Measurements from ENCODE around the gene ATF5.

ATF5 gene

GRCh38 chr19:49894879-49895565 lies 34.0 kb upstream of the ATF5 start:
- H3K4me3 ChIP-seq (ENCODE audit: low read length) = peak overlapping the region; percentile 90

DNA sequence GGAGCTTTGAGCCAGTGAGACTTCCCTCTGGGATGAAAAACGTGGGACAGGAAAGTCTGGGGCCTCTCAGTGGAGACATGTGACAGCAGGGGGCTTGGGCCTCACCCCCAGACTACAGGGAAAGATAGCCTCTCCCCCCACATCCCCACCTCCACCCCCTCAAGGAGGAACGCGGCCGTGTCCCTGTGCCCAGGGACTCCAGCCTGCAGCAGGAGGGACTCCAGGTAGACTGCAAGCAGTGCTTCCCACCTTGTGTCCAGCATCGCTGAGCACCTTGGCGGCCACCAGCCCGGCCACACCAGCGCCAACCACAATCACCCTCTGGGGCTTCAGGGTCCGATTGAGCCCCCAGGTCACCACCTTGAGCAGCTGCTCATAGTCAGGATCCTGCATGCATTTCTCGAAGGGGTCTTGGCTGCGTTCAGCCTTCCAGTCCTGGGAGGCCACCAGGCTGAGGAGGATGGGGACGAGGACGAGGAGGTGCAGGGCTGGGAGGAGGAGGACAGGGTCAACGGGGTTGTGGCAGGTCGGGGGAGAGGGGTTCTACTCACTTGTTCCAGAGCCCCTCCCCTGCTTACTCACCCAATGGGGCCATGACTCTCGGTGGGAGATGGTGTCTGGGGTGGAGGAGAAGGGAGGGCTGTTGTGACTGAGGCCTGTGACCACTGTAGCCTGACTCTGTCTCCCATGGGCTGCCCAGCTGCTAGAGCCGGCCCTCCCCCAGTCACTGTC lies 33.3 kb upstream of the ATF5 start:
- no peaks in the 10 kb centered on the region for H3K27me3 ChIP-seq (ENCODE audit: low read depth, low read length)
- peaks cover 44% of the 10 kb centered on the region for H3K79me2 ChIP-seq (ENCODE audit: low read length)
- H3K4me1 ChIP-seq (ENCODE audit: low read length) = peaks cover 77% of the 10 kb centered on the region
- H3K4me2 ChIP-seq (ENCODE audit: low read length) = peak overlapping the region; percentile 100
- TF ChIP-seq, protein P1, sequence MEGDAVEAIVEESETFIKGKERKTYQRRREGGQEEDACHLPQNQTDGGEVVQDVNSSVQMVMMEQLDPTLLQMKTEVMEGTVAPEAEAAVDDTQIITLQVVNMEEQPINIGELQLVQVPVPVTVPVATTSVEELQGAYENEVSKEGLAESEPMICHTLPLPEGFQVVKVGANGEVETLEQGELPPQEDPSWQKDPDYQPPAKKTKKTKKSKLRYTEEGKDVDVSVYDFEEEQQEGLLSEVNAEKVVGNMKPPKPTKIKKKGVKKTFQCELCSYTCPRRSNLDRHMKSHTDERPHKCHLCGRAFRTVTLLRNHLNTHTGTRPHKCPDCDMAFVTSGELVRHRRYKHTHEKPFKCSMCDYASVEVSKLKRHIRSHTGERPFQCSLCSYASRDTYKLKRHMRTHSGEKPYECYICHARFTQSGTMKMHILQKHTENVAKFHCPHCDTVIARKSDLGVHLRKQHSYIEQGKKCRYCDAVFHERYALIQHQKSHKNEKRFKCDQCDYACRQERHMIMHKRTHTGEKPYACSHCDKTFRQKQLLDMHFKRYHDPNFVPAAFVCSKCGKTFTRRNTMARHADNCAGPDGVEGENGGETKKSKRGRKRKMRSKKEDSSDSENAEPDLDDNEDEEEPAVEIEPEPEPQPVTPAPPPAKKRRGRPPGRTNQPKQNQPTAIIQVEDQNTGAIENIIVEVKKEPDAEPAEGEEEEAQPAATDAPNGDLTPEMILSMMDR (IDR thresholded peaks at IDR 0.05; ENCODE audit: low read depth, low read length) = no peak
- TF ChIP-seq EZH2phosphoT487 (IDR thresholded peaks at IDR 0.05; ENCODE audit: low read depth) = no peak
- no peak overlapping the region for H2AFZ ChIP-seq (ENCODE audit: low read depth, low read length)
- H3K4me3 ChIP-seq (ENCODE audit: low read length) = peak overlapping the region; percentile 90
- peaks cover 52% of the 10 kb centered on the region for H3K36me3 ChIP-seq (replicated peaks; ENCODE audit: low read depth, low read length)
- H4K20me1 ChIP-seq (ENCODE audit: insufficient read depth, low read length) = peaks cover 23% of the 10 kb centered on the region
- H3K9ac ChIP-seq (ENCODE audit: low read length) = peak overlapping the region; percentile 99
- H3K27ac ChIP-seq (ENCODE audit: low read length) = peak overlapping the region; percentile 87
- H3K9me3 ChIP-seq (ENCODE audit: insufficient read depth, low read length) = no peaks in the 10 kb centered on the region

More at GRCh38 chr19:49894879-49895565, 34.0 kb upstream of the ATF5 start:
- Histone ChIP-seq H3K27ac (ENCODE audit: low read length) (peak overlapping the region; percentile 87), H3K4me1 (ENCODE audit: low read length) (peaks cover 73% of the 10 kb centered on the region), H3K9me3 (ENCODE audit: insufficient read depth, low read length) (no peaks in the 10 kb centered on the region), H3K27me3 (ENCODE audit: low read depth, low read length) (no peaks in the 10 kb centered on the region), H3K36me3 (replicated peaks; ENCODE audit: low read depth, low read length) (peaks cover 56% of the 10 kb centered on the region), H3K9ac (ENCODE audit: low read length) (peak overlapping the region; percentile 99), H4K20me1 (ENCODE audit: insufficient read depth, low read length) (peaks cover 27% of the 10 kb centered on the region), H3K79me2 (ENCODE audit: low read length) (peaks cover 44% of the 10 kb centered on the region), H3K4me2 (ENCODE audit: low read length) (peak overlapping the region; percentile 100), H2AFZ (ENCODE audit: low read depth, low read length) (no peak overlapping the region)
- TF ChIP-seq EZH2phosphoT487 (IDR thresholded peaks at IDR 0.05; ENCODE audit: low read depth) = no peak
- TF ChIP-seq, protein P1 (IDR thresholded peaks at IDR 0.05; ENCODE audit: low read depth, low read length) = no peak

DNA sequence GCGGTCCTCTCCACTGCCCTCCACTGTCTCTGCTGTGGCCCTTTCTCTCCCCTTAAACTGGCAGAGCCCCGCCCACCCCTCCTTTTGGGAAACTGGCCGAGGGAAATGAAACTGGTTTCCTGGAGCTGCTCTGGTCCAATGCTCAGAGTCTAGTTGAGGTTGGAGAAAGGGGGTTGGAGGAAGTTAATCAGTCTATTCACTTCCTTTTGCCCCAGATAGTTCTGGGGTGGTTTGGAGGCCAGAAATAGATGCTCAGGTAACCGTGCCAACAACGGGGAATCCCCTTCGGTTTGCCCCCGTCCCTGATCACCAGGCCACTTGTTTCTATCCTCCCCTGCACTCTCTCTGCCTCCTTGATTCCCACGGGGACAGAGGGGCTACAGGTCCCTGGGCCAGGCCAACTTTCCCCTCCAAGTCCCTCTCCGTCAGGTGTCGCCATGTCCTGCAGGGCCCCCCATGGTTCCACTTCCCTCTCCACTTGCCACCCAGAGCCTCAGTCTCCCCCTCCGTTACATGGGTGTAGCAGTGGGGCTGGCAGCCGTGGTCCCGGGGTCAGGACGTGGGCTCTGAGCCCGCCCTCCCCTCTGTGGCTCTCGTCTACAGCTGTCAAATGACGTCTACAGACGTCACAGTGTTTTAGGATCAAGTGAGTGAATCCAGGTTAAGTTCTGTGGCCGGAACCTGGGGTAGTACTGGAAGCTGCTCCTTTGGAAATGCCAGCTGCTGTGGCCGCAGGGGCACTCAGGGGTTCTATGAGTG lies 32.0 kb upstream of the ATF5 start, which contains the start of gene IL4I1:
Gene IL4I1, minus strand, starts transcription at position 25 of the 759 bp plus-strand sequence. CDS start 727 bp downstream, outside the sequence.
- H3K9me3 ChIP-seq (ENCODE audit: insufficient read depth, low read length) = no peaks in the 10 kb centered on the region
- peak within 1 kb of the TSS; percentile 100 for H3K4me2 ChIP-seq (ENCODE audit: low read length)
- H3K27me3 ChIP-seq (ENCODE audit: low read depth, low read length) = no peaks in the 10 kb centered on the region
- peak within 1 kb of the TSS; percentile 99 for H3K9ac ChIP-seq (ENCODE audit: low read length)
- H3K27ac ChIP-seq (ENCODE audit: low read length) = peak within 1 kb of the TSS; percentile 87
- no peak within 1 kb of the TSS for H2AFZ ChIP-seq (ENCODE audit: low read depth, low read length)
- H3K4me1 ChIP-seq (ENCODE audit: low read length) = peaks cover 80% of the 10 kb centered on the region
- H3K36me3 ChIP-seq (replicated peaks; ENCODE audit: low read depth, low read length) = peaks cover 42% of the 10 kb centered on the region
- peaks cover 13% of the 10 kb centered on the region for H4K20me1 ChIP-seq (ENCODE audit: insufficient read depth, low read length)
- H3K79me2 ChIP-seq (ENCODE audit: low read length) = peaks cover 44% of the 10 kb centered on the region
- peak within 1 kb of the TSS; percentile 90 for H3K4me3 ChIP-seq (ENCODE audit: low read length)
- TF ChIP-seq, protein P1 (IDR thresholded peaks at IDR 0.05; ENCODE audit: low read depth, low read length) = no peak
- TF ChIP-seq EZH2phosphoT487 (IDR thresholded peaks at IDR 0.05; ENCODE audit: low read depth) = no peak

Measured in OCI-LY3 (cell line).